ENCODE data around the gene PPP1R1C. TPM values are rescaled to one million over a fixed set of nuclear protein-coding genes. Genes with fewer than 3 reads are reported as not detected.

The PPP1R1C gene
- total RNA-seq, 1 donor from 2014 or later: not detected

GRCh38 chr2:182038576-182038975 is 52.9 kb downstream of the PPP1R1C start:
- DNase-seq (ENCODE audit: extremely low spot score in 2 of 2): no peak
- no peak for TF ChIP-seq POLR2AphosphoS5 (IDR thresholded peaks at IDR 0.05; ENCODE audit: insufficient read depth in 1 of 2, low read depth in 1 of 2)
- no peak for TF ChIP-seq CTCF (IDR thresholded peaks at IDR 0.05)
- TF ChIP-seq POLR2A (IDR thresholded peaks at IDR 0.05): no peak
- no peaks in the 10 kb centered on the region for H3K4me1 ChIP-seq
- intact Hi-C loops (cut with DNase I): no loop called here
- H3K36me3 ChIP-seq: no peaks in the 10 kb centered on the region
- no peaks in the 10 kb centered on the region for H3K9me3 ChIP-seq
- H3K27me3 ChIP-seq: no peaks in the 10 kb centered on the region
- no peak overlapping the region for H3K27ac ChIP-seq
- H3K4me3 ChIP-seq: no peak overlapping the region

GRCh38 chr2:182043021-182043420 is 57.4 kb downstream of the PPP1R1C start:
- no peaks in the 10 kb centered on the region for H3K9me3 ChIP-seq
- no peaks in the 10 kb centered on the region for H3K4me1 ChIP-seq
- no peak for TF ChIP-seq POLR2A (IDR thresholded peaks at IDR 0.05)
- no peak for TF ChIP-seq CTCF (IDR thresholded peaks at IDR 0.05)
- no peak for TF ChIP-seq POLR2AphosphoS5 (IDR thresholded peaks at IDR 0.05; ENCODE audit: insufficient read depth in 1 of 2, low read depth in 1 of 2)
- intact Hi-C loops (cut with DNase I): no loop called here
- no peak overlapping the region for H3K4me3 ChIP-seq
- DNase-seq (ENCODE audit: extremely low spot score in 2 of 2): no peak
- no peaks in the 10 kb centered on the region for H3K27me3 ChIP-seq
- H3K36me3 ChIP-seq: no peaks in the 10 kb centered on the region
- no peak overlapping the region for H3K27ac ChIP-seq

GRCh38 chr2:182043861-182044260 is 58.2 kb downstream of the PPP1R1C start:
- no peak for DNase-seq (ENCODE audit: extremely low spot score in 2 of 2)
- H3K36me3 ChIP-seq: no peaks in the 10 kb centered on the region
- no peaks in the 10 kb centered on the region for H3K4me1 ChIP-seq
- intact Hi-C loops (cut with DNase I): no loop called here
- no peak overlapping the region for H3K27ac ChIP-seq
- H3K9me3 ChIP-seq: no peaks in the 10 kb centered on the region
- no peaks in the 10 kb centered on the region for H3K27me3 ChIP-seq
- no peak for TF ChIP-seq CTCF (IDR thresholded peaks at IDR 0.05)
- H3K4me3 ChIP-seq: no peak overlapping the region

- Histone ChIP-seq H3K4me3 (no peak overlapping the region), H3K27ac (no peak overlapping the region), H3K36me3 (no peaks in the 10 kb centered on the region), H3K4me1 (no peaks in the 10 kb centered on the region), H3K9me3 (no peaks in the 10 kb centered on the region), H3K27me3 (no peaks in the 10 kb centered on the region)
- DNase-seq (ENCODE audit: extremely low spot score in 2 of 2): no peak
- intact Hi-C loops (cut with DNase I): no loop called here
- no peak for TF ChIP-seq POLR2AphosphoS5 (IDR thresholded peaks at IDR 0.05; ENCODE audit: insufficient read depth in 1 of 2, low read depth in 1 of 2)
- no peak for TF ChIP-seq CTCF (IDR thresholded peaks at IDR 0.05)
- TF ChIP-seq POLR2A (IDR thresholded peaks at IDR 0.05): no peak
Observed at GRCh38 chr2:182047544-182047943, 61.9 kb downstream of the PPP1R1C start.

GRCh38 chr2:182048088-182048487 is 62.4 kb downstream of the PPP1R1C start:
- Histone ChIP-seq H3K9me3 (no peaks in the 10 kb centered on the region), H3K27ac (no peak overlapping the region), H3K27me3 (no peaks in the 10 kb centered on the region), H3K36me3 (no peaks in the 10 kb centered on the region), H3K4me3 (no peak overlapping the region), H3K4me1 (no peaks in the 10 kb centered on the region)
- DNase-seq (ENCODE audit: extremely low spot score in 2 of 2): no peak
- TF ChIP-seq POLR2AphosphoS5 (IDR thresholded peaks at IDR 0.05; ENCODE audit: insufficient read depth in 1 of 2, low read depth in 1 of 2) (no peak), CTCF (IDR thresholded peaks at IDR 0.05) (no peak), POLR2A (IDR thresholded peaks at IDR 0.05) (no peak)
- intact Hi-C loops (cut with DNase I): no loop called here

All from vagina (tissue), 2 donors.